H1 (cell line): Measurements from ENCODE around the gene CRTAP.

Experiments used
- EZH2 ChIP-seq: fragments of 200-600 bp; sonication (generic); IDR thresholded peaks from 2 replicates; pipeline ENCODE4 v1.7.1; 2012; ENCODE audit warnings: low read depth, mild to moderate bottlenecking, moderate library complexity, low read length, inconsistent platforms; ENCODE audit not compliant: severe bottlenecking
- POLR2A ChIP-seq, 2 experiments: IDR thresholded peaks; 1 replicate in 1 of 2; 2 replicates in 1 of 2; pipeline ENCODE4 v1.6.1; 2011; ENCODE audit warnings: low read depth in 2 of 2, low read length in 2 of 2, mild to moderate bottlenecking in 2 of 2; ENCODE audit errors: control extremely low read depth in 1 of 2
- POLR2AphosphoS5 ChIP-seq: IDR thresholded peaks from 2 replicates; pipeline ENCODE4 v1.6.1; 2011; ENCODE audit warnings: low read depth, low read length
- RNF2 ChIP-seq: fragments of 200-900, 300-1000 bp; sonication (generic); IDR thresholded peaks from 2 replicates; pipeline ENCODE4 v1.7.1; 2016; ENCODE audit warnings: borderline replicate concordance, low read depth, mild to moderate bottlenecking, antibody characterized with exemption, low read length; ENCODE audit not compliant: poor library complexity, severe bottlenecking; ENCODE audit errors: missing control alignments
- TF ChIP-seq, protein P1 (sequence below), 3 experiments: IDR thresholded peaks; 1 replicate in 2 of 3; 2 replicates in 1 of 3; pipeline versions ENCODE4 v1.5.1 to v1.6.1; 2011; ENCODE audit warnings: low read length in 3 of 3, mild to moderate bottlenecking in 3 of 3, inconsistent platforms in 2 of 3, low read depth in 1 of 3, moderate library complexity in 1 of 3; ENCODE audit not compliant: insufficient read depth in 1 of 3; ENCODE audit errors: control extremely low read depth in 1 of 3

DNA sequence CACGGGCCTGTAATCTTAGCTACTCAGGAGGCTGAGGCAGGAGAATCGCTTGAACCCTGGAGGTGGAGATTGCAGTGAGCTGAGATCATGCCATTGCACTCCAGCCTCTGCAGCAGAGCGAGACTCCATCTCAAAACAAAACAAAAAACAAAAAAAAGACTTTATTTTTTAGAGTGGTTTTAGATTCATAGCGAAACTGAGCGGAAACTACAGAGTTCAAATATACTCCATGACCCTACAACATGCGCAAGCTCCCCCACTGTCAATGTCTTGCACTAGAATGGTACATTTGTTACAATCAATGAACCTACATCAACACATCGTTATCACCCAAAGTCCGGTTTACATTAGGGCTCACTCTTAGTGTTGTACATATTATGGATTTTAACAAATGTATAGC is 2.2 kb upstream of the CRTAP start:
- TF ChIP-seq EZH2 (no peak), POLR2AphosphoS5 (no peak), POLR2A (IDR thresholded peaks at IDR 0.05; ENCODE audit: control extremely low read depth in 1 of 2, low read depth in 2 of 2, low read length in 2 of 2) (no peak), RNF2 (no peak)
- TF ChIP-seq, protein P1, sequence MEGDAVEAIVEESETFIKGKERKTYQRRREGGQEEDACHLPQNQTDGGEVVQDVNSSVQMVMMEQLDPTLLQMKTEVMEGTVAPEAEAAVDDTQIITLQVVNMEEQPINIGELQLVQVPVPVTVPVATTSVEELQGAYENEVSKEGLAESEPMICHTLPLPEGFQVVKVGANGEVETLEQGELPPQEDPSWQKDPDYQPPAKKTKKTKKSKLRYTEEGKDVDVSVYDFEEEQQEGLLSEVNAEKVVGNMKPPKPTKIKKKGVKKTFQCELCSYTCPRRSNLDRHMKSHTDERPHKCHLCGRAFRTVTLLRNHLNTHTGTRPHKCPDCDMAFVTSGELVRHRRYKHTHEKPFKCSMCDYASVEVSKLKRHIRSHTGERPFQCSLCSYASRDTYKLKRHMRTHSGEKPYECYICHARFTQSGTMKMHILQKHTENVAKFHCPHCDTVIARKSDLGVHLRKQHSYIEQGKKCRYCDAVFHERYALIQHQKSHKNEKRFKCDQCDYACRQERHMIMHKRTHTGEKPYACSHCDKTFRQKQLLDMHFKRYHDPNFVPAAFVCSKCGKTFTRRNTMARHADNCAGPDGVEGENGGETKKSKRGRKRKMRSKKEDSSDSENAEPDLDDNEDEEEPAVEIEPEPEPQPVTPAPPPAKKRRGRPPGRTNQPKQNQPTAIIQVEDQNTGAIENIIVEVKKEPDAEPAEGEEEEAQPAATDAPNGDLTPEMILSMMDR (IDR thresholded peaks at IDR 0.05; ENCODE audit: control extremely low read depth in 1 of 3, insufficient read depth in 1 of 3, low read depth in 1 of 3, low read length in 3 of 3): no peak
